ENCODE measurements around the gene TEX13D. TPM values are rescaled to one million over a fixed set of nuclear protein-coding genes. Genes with fewer than 3 reads are reported as not detected.
"Not testable (repeated sequence)": the region's sequence is repeated elsewhere in the genome, so short reads cannot be mapped to it uniquely, and the experiment has no call there.

TEX13D gene
- total RNA-seq (2022) (not detected in 2 replicates), Bru-seq, nascent RNA (not detected), BruChase-seq, experiment 1, labeled RNA remaining after a 6-hour chase (not detected), BruChase-seq, experiment 2, labeled RNA remaining after a 2-hour chase (not detected)
- long read RNA-seq = 0 reads

DNA sequence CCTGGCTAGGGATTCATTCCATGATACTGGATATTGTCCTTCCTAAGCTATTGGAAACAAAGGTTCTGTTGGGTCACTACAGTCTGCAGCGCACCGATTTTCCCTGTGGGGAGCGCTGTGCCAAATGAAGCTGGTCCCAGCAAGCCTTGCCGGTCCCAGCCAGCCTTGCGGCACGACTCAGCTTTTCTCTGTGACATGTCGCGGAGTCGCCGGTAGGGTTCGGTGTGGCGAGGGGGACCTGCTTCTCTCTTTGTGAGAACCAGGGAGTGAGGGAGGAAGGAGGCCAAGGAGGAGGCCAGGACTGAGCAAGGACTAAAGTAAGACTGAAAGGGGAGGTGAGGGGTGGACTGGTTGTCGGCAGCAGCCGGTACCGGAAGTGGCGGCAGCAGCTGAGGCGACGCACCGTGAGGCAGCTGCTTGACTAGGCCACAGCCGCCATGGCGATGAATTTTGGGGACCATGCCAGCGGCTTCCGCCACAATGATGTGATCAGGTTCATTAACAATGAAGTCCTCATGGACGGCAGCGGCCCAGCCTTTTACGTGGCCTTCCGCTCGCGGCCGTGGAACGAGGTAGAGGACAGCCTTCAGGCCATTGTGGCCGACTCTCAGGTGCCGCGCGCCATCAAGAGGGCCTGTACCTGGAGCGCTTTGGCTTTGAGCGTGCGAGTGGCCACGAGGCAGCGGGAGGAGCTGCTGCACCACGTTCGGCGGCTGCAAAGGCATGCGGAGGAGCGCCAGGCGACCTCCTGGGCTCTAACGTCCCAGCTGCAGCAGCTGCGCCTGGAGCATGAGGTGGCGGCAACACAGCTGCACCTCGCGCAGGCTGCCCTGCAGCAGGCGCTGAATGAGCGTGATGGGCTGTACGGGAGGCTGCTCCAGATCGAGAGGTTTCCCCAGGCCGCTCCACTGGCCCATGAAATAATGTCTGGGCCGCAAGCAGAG, at the start of gene TEX13D:
Gene TEX13D, plus strand, starts transcription at position 180 of the 944 bp plus-strand sequence. Its CDS starts 258 bp downstream, at position 438.
- Mint-ChIP-seq H3K4me3 (ENCODE audit: low read depth, unreplicated experiment) (no peak within 1 kb of the TSS), H3K27me3 (ENCODE audit: unreplicated experiment) (peaks cover 25% of the 10 kb centered on the region), H3K36me3 (ENCODE audit: insufficient read depth, unreplicated experiment) (no peaks in the 10 kb centered on the region), H3K4me1 (ENCODE audit: low read depth, unreplicated experiment) (peaks cover 8% of the 10 kb centered on the region), H3K27ac (ENCODE audit: unreplicated experiment) (no peak within 1 kb of the TSS), H3K9me3 (ENCODE audit: low read depth, unreplicated experiment) (no peaks in the 10 kb centered on the region)
- intact Hi-C loops (cut with micrococcal nuclease; ENCODE audit: unreplicated experiment) = no loop called here
- CTCF ChIA-PET = interaction anchor here (0.7 kb wide), 1 partner anchor 131 kb away, joined by 6 read pairs; no protein-coding TSS in a partner anchor
- DNase-seq = no peak
- TF ChIP-seq, protein P1, sequence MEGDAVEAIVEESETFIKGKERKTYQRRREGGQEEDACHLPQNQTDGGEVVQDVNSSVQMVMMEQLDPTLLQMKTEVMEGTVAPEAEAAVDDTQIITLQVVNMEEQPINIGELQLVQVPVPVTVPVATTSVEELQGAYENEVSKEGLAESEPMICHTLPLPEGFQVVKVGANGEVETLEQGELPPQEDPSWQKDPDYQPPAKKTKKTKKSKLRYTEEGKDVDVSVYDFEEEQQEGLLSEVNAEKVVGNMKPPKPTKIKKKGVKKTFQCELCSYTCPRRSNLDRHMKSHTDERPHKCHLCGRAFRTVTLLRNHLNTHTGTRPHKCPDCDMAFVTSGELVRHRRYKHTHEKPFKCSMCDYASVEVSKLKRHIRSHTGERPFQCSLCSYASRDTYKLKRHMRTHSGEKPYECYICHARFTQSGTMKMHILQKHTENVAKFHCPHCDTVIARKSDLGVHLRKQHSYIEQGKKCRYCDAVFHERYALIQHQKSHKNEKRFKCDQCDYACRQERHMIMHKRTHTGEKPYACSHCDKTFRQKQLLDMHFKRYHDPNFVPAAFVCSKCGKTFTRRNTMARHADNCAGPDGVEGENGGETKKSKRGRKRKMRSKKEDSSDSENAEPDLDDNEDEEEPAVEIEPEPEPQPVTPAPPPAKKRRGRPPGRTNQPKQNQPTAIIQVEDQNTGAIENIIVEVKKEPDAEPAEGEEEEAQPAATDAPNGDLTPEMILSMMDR (IDR thresholded peaks at IDR 0.05; ENCODE audit: unreplicated experiment) = no peak
- BruUV-seq (replicated peaks) = no TSS peak

DNA sequence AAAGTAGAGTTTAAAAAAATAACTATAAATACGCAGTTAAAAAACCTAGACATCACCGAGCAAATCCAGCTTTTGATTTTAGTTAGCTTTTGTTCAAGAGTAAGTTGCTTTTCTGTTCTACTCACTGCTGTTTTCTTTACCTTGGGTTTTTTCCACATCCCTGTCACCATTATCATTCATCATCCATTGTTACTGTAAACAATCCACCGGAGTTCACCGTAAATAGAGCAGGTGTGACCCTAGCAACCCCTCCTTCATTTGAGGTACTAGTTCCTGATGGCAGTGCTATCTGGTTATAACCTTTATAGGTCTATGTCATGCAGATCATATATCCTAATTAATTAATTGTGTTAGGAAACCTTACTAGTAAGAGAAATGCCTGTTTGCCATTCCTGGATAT, 43.0 kb upstream of the TEX13D start:
- no TSS peak for BruUV-seq (replicated peaks)
- H3K27ac Mint-ChIP-seq (ENCODE audit: unreplicated experiment) = no peak overlapping the region
- H3K27me3 Mint-ChIP-seq (ENCODE audit: unreplicated experiment) = no peaks in the 10 kb centered on the region
- no peak for DNase-seq
- no peaks in the 10 kb centered on the region for H3K9me3 Mint-ChIP-seq (ENCODE audit: low read depth, unreplicated experiment)
- no peaks in the 10 kb centered on the region for H3K4me1 Mint-ChIP-seq (ENCODE audit: low read depth, unreplicated experiment)
- CTCF ChIA-PET = no interaction called here
- TF ChIP-seq, protein P1 (IDR thresholded peaks at IDR 0.05; ENCODE audit: unreplicated experiment) = no peak
- intact Hi-C loops (cut with micrococcal nuclease; ENCODE audit: unreplicated experiment) = no loop called here
- no peak overlapping the region for H3K4me3 Mint-ChIP-seq (ENCODE audit: low read depth, unreplicated experiment)
- no peaks in the 10 kb centered on the region for H3K36me3 Mint-ChIP-seq (ENCODE audit: insufficient read depth, unreplicated experiment)

DNA sequence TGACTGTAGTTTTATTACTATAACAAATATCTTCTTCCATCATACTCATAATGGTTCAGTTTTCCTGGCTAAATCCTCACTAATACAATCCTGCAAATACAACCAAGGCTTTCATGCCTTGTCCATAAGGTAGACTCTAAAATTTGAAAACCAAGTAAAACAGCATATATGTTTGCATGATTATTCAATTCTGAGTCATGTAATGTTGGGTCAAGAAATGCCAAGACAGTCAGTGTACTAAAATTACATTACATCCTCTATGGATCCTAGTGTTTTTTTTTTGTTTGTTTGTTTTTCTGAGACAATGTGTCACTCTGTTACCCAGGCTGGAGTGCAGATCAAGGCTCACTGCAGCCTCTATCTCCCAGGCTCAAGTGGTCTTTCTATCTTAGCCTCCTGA, 38.6 kb upstream of the TEX13D start:
- Mint-ChIP-seq H3K27me3 (ENCODE audit: unreplicated experiment) (no peaks in the 10 kb centered on the region), H3K27ac (ENCODE audit: unreplicated experiment) (no peak overlapping the region), H3K4me3 (ENCODE audit: low read depth, unreplicated experiment) (no peak overlapping the region), H3K36me3 (ENCODE audit: insufficient read depth, unreplicated experiment) (no peaks in the 10 kb centered on the region), H3K4me1 (ENCODE audit: low read depth, unreplicated experiment) (no peaks in the 10 kb centered on the region), H3K9me3 (ENCODE audit: low read depth, unreplicated experiment) (no peaks in the 10 kb centered on the region)
- BruUV-seq (replicated peaks) = no TSS peak
- DNase-seq = no peak
- intact Hi-C loops (cut with micrococcal nuclease; ENCODE audit: unreplicated experiment) = no loop called here
- TF ChIP-seq, protein P1 (IDR thresholded peaks at IDR 0.05; ENCODE audit: unreplicated experiment) = no peak
- CTCF ChIA-PET = no interaction called here

DNA sequence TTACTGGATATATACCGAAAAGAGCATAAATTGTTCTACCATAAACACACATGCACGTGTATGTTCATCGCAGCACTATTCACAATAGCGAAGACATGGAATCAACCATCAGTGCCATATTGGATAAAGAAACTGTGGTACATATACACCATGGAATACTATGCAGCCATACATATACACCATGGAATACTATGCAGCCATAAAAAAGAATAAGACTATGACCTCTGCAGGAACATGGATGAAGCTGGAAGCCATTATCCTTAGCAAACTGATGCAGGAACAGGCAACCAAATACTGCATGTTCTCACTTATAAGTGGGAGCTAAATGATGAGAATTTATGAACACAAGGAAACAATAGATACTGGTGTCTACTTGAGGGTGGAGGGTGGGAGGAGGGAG, 33.1 kb upstream of the TEX13D start:
- intact Hi-C loops (cut with micrococcal nuclease; ENCODE audit: unreplicated experiment); H3K4me1 Mint-ChIP-seq (ENCODE audit: low read depth, unreplicated experiment); CTCF ChIA-PET; H3K4me3 Mint-ChIP-seq (ENCODE audit: low read depth, unreplicated experiment); BruUV-seq (replicated peaks); H3K36me3 Mint-ChIP-seq (ENCODE audit: insufficient read depth, unreplicated experiment); H3K27me3 Mint-ChIP-seq (ENCODE audit: unreplicated experiment); H3K9me3 Mint-ChIP-seq (ENCODE audit: low read depth, unreplicated experiment); DNase-seq; H3K27ac Mint-ChIP-seq (ENCODE audit: unreplicated experiment): not testable (repeated sequence)

DNA sequence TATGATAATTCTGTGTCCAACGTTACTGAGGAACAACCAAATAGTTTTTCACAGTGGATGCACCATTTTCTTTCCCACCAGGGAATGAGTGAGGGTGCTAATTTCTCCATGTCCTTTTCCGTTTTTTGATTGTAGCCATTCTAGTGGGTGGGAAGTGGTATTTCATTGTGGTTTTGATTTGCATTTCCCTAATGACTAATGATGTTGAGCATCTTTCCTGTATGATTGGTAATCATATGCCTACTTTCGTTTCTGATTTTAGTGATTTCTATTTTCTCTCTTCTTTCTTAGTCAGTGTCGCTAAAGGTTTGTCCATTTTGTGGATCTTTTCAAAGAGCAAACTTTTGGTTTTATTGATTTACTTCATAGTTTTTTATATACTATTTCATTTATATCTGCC, 32.1 kb upstream of the TEX13D start:
- Mint-ChIP-seq H3K4me1 (ENCODE audit: low read depth, unreplicated experiment) (no peaks in the 10 kb centered on the region), H3K9me3 (ENCODE audit: low read depth, unreplicated experiment) (no peaks in the 10 kb centered on the region), H3K27ac (ENCODE audit: unreplicated experiment) (no peak overlapping the region), H3K4me3 (ENCODE audit: low read depth, unreplicated experiment) (no peak overlapping the region), H3K36me3 (ENCODE audit: insufficient read depth, unreplicated experiment) (no peaks in the 10 kb centered on the region), H3K27me3 (ENCODE audit: unreplicated experiment) (no peaks in the 10 kb centered on the region)
- CTCF ChIA-PET = no interaction called here
- DNase-seq = no peak
- no TSS peak for BruUV-seq (replicated peaks)
- intact Hi-C loops (cut with micrococcal nuclease; ENCODE audit: unreplicated experiment) = no loop called here
- TF ChIP-seq, protein P1 (IDR thresholded peaks at IDR 0.05; ENCODE audit: unreplicated experiment) = no peak

All from Calu3 (cell line).